Glomerular visceral epithelial cell (primary cell): ENCODE measurements around the gene DHDDS.
A peak's percentile ranks its signal among the peaks of the same experiment; 100 is the strongest.
"Not testable (repeated sequence)": the region's sequence is repeated elsewhere in the genome, so short reads cannot be mapped to it uniquely, and the experiment has no call there.

ENCODE experiments used
- DNase-seq: peaks from one replicate; pipeline ENCODE4 v3.0.0-alpha.2; 2016; ENCODE audit errors: extremely low spot score

Gene DHDDS, protein sequence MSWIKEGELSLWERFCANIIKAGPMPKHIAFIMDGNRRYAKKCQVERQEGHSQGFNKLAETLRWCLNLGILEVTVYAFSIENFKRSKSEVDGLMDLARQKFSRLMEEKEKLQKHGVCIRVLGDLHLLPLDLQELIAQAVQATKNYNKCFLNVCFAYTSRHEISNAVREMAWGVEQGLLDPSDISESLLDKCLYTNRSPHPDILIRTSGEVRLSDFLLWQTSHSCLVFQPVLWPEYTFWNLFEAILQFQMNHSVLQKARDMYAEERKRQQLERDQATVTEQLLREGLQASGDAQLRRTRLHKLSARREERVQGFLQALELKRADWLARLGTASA

DNA sequence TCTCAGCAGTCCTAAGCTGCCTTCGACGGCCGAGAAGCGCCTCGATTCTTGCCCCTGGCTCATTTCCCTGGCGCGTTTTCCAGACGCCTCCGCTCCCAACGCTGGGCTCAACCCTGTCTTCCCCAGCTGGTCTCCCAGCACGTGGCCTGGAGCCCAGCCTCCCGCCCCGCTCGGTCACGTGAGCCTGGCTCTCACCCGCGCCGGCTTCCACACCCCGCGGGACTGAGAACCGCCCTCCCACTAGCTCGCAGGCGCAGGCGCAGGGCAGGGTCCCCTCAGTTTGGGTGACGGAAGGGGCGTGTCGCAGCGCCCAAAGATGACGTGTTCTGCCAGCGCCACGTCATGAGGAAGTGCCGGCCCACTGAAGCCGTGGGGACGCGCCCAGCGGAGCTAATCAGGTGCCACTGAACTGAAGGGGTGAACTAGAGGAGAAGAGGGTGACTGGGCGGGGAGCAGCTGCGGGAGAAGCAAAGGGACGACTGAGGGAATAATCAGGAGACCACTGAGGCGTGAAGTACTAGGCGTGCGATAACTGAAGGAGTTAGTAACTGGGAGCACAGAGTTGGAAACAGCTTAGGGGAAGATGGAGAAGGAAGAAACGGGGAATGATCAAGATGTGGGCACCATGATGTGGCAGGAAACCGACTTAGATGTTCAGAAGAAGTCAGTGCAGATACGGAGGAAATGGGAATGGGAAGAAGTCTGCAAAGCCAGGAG lies at the start of gene DHDDS:
TSS of gene DHDDS (plus strand) at position 343 of the 717 bp plus-strand sequence. CDS start 625 bp downstream, outside the sequence.
- DNase-seq = peak; percentile 98

DNA sequence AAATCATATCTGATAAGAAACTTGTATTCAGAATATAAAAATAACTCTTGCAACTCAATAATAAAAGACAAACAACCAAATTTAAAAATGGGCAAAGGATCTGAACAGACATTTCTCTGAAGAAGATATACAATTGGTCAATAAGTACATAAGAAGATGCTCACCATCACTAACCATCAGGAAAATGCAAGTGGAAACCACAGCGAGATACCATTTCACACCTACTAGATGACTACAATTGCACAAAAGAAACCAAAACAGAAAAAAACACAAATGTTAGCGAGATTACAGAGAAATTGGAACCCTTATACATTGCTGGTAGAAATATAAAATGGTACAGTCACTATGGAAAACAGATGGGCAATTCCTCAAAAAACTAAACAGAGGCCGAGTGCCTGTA lies 48.0 kb upstream of the DHDDS start:
- no peak for DNase-seq

DNA sequence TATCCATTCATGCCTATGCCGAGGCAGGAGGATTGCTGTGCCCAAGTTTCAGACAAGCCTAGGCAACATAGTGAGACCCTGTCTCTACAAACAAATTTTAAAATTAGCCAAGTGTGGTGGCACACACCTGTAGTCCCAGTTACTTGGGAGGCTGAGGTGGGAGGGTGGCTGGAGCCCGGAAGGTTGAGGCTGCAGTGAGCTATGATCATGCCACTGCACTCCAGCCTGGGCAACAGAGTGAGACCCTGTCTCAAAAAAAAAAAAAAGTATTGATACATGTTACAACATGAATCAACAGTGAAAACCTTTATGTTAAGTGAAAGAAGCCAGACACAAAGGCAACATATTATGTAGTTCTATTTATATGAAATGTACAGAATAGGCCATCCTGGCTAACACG lies 47.1 kb upstream of the DHDDS start:
- DNase-seq = not testable (repeated sequence)

DNA sequence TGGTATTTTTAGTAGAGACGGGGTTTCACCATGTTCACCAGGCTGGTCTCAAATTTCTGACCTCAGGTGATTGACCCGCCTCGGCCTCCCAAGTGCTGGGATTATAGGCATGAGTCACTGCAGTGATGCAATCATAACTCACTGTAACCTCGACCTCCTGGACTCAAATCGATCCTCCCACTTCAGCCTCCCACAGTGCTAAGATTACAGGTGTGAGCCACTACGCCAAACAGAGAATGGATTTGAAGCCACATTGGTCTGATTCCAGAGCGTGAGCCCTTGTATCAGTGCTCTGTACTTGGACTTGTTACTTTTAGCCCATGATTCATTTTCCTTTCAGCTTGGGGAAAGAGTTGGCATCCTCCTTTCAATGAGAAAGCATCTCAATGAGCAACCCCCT lies 44.7 kb upstream of the DHDDS start:
- peak; percentile 58 for DNase-seq

DNA sequence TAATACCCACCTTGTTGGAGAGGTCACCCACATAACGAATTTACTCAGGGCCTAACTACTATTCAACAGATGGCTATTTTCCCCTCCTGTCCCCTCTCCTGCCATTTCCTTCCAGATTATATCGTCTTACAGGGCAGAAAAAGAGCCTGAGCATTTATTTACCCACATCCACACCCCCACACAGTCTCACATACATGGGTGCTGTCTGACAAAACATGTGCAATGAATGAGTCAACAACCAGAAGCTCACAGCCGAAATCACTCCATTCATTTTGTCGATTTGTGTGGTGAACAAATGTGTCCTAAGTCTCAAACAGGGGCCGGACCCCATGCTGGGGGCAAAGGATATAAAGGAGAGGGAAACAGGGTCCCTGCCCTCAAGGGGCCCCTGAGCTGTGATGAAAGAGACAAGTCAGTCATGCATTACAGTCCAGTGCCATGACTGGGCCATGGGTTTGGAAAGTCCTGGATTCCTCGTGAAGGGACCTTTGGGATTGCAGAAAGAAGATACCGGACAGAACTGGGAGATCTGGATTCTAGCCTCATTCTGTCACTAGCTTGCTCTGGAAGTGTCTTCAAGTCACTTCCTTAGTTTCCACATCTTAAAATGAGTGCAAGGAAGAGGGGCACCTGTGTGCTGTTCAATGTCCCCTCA lies 43.2 kb upstream of the DHDDS start:
- DNase-seq = no peak

DNA sequence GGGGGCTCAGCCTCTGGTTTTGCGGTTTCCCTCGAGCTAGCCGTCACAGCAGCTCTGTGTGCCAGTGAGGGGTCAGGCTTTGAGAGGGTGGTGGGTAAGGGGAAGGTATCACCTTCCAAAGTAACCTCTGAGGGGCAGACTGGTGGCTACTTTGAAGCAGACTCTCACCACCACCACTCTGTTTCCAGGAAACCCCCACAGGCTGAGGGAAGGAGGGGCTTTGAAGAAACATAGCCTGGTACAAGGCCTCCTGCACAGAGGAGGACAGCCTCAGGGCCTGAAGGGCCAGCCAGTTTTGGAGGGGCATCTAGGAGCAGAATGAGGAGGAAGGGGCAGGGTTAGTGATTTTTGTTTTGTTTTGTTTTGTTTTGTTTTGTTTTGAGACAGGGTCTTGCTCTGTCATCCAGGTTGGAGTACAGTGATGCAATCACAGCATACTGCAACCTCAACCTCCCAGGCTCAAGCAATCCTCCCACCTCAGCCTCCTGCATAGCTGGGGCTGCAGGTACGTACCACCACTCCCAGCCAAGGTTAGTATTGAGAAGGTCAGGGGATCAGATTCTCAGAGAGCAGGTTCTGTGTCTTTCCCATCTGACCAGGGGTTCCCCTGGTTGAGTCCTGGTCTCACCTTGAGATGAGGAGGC lies 42.4 kb upstream of the DHDDS start:
- DNase-seq = no peak

DNA sequence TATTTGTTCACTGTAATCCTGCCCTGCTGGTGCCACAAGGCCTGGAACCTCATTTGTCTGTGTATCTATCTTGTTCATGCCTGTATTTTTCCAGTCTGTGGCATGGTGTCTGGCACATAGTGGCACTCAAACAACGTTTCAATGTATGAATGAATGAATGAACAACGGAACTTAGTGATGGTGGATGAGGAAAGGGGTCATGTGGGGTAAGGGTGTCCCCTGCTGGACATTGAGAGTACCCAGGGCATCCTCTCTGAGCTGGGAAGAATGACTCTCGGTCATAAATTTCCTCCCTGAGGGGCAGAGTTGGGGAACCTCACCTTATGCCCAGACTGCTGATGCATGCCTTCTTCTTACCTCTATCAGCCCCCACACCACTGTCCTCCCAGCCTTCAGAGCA lies 40.7 kb upstream of the DHDDS start:
- DNase-seq = peak; percentile 50

DNA sequence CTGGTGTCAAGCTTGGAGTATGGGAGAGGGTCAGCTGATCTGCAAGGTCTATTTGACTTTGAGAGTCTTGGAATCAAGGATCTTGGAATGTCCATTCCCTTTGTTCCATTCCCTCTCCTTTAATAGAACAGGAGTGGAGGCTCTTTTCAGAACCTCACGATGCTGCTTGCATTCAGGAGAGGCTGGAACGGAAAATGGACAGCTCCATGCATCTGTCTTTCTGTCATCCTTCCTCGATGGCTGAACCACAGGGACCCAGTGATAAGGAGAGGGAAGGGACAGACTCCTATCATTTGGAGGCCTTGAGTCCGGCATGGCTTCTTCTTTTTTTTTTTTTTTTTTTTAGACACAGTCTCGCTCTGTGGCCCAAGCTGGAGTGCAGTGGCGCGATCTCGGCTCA lies 36.4 kb upstream of the DHDDS start:
- DNase-seq = no peak

DNA sequence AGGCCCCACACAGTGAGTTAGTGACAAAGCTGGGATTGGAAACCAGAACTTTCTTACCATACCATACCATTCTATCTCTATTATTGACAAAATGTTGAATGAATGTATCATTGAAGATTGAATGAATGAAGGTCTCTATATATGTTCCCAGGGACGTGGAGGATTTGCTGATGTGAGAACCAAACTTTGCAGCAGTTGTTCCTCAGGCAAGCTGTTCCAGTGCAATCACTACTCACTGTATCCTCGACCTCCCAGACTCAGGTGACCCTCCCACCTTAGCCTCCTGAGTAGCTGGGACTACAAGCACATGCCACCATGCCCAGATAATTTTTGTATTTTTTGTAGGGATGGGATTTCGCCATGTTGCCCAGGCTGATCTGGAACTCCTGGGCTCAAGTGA lies 33.1 kb upstream of the DHDDS start:
- no peak for DNase-seq

DNA sequence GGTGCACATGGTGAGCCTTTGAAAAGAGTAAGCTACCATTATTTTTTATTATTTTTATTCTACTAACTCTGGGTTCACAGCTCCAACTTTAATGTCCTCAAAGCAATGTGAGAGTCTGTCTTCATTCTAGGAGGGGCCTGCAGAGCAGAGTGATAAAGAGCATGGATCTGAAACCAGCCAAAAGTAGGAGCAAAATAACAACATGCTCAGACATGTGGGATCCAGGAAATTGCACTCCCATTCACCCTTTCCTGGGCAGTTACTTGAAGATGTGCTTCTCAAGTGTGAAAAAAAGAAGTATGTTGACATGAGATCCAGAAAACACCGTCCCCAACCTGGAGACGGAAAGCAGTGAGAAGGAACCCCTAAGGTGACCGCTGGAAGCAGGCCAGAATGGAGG lies 30.2 kb upstream of the DHDDS start:
- DNase-seq = no peak

DNA sequence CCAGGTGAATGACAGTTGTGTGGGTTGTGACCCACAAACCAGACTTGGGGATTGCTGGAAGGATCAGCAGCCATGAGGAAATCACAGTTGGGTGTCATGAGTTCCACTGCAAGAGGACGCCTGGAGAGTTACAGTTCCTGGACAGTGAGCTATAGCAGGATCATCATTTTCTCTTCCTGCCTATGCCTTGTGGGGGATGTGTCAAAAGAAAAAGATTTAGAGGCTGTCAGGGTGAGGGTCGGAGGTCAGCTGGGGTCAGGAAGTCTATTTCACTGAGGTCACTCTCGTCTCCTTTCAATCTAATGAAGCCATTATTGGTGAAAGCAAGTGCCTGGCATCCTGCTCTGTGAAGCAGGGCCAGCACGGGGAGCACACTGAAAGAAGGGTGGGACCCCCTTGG lies 28.5 kb upstream of the DHDDS start:
- no peak for DNase-seq

DNA sequence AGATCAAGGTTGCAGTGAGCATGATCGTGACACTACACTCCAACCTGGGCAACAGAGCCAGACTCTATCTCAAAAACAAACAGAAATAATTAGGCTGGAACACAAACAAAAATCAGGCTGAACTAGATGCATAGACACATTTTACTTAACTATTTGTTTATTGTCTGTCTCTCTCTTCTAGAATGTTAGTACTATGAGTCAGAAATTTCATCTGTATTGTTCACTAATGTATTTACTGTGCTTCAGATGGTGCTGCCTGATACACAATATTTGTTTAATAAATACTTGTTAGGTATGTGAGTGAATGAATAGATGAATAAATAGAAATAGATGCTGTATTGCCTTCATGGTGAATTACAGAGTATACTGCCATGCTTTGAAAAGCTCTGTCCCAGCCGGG lies 27.5 kb upstream of the DHDDS start:
- DNase-seq = no peak

DNA sequence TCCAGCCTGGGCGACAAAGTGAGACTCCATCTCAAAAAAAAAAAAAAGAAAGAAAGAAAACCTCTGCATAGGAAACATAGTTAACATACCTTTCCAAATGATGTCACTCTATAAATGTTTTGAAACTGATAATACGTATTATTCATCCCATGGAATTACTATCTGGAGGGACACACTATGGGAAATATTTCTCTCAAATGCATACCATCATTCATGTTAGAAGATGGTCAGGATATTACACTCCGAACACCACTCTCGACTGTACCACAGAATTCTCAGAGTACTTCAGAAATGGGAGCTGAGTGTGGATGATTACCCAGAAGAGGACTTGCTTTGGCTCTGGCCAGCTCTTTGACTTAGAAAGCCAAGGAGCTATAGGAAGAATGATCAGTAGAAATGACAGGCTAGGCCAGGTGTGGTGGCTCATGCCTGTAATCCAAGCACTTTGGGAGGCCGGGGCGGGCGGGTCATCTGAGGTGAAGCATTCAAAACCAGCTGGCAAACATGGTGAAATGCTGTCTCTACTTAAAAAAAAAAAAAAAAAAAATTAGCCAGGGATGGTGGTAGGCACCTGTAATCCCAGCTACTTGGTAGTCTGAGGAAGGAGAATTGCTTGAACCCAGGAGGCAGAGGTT lies 26.7 kb upstream of the DHDDS start:
- no peak for DNase-seq

DNA sequence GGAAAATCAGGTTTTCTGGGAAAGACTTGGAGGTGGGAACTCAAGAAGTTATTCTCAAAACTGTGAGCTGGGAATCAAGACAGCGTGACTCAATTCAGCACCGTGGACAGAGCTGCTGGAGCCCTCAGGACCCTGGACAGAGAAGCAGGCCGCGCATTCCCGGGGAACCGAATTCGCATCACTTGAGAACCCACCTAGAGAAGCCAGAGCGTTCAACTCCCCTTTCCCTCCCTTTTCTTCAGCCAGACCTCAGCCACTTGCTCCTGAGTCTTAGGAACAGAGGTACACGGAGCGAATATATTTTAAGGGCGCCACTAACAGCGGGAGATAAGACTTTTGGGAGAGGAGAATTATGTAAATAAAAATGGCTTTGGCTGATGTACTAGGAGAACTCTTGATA lies 23.5 kb upstream of the DHDDS start:
- DNase-seq = peak; percentile 71

DNA sequence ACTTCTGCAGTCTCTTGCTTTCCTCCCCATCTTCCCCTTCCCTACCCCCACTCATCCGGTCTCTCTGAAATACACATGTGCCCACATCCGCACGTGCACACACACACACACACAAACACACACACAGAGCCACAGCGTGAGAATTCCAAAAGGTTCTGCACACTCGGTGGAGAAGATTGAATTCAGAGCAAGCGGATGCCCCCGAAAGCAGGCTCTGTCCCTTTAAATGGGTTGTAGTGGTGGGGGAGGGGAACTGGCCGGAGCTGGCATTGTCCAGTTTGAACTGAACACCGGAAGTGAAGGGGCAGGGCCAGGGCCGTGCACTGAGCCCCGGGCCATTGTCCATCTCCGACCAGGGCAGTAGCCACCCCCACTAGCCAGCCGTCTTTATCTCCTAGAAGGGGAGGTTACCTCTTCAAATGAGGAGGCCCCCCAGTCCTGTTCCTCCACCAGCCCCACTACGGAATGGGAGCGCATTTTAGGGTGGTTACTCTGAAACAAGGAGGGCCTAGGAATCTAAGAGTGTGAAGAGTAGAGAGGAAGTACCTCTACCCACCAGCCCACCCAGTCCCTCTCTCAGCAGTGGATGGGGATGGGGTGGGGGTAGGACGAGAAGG lies 22.8 kb upstream of the DHDDS start:
- no peak for DNase-seq

DNA sequence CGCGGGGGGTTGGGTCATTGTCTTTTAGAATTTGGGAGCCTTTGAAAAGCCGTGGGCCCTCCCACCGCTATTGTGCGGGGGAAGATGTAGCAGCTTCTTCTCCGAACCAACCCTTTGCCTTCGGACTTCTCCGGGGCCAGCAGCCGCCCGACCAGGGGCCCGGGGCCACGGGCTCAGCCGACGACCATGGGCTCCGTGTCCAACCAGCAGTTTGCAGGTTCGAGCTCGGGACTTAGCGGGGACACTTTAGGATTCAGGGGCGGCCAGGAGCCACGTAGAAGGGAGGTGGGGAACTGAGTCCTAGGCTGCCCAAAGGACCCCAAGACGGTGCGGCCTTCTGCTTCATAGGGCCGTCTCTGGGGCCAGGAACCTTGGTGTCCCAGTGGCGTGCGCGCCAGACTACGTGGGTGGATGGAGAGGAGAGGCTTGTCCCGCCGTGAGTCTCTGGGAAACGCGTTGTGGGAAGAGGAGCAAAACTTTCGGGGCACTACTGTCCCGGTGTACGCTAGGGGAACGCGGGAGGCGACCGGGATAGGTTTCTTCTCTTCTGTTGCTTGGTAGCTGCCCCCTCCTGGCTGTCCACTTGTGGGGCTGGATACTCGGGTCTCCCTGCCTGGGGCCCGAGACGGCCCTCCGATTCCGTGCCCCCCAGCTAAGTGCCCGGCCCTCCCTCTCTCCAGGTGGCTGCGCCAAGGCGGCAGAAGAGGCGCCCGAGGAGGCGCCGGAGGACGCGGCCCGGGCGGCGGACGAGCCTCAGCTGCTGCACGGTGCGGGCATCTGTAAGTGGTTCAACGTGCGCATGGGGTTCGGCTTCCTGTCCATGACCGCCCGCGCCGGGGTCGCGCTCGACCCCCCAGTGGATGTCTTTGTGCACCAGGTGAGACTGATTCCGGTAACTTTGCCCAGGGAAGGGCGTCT lies 21.2 kb upstream of the DHDDS start, which contains the start of gene LIN28A:
TSS of gene LIN28A (plus strand) at position 112 of the 918 bp plus-strand sequence. CDS start at position 187, 75 bp downstream.
- DNase-seq = no peak

DNA sequence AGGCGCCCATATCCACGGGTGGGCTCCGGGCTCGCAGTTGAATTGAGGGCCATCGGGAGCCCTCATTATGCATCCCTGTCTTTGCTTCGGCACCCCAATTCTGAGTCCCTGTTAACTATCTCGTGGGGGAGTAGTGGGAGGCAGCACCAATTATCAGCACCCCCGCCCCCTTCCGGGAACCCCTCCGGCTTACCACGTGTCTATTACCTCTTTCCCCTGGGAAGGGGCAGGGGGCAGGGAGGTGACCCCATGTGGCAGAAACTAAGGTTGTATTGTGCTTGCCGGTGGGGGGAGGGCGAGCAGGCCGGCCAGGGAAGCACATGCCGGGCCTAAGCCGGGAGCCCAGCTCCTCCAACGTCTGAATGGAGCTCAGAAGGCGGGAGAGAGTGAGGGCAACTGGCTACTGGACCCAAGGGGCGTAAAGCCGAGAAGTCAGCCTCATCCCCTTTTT lies 20.5 kb upstream of the DHDDS start:
- DNase-seq = no peak

DNA sequence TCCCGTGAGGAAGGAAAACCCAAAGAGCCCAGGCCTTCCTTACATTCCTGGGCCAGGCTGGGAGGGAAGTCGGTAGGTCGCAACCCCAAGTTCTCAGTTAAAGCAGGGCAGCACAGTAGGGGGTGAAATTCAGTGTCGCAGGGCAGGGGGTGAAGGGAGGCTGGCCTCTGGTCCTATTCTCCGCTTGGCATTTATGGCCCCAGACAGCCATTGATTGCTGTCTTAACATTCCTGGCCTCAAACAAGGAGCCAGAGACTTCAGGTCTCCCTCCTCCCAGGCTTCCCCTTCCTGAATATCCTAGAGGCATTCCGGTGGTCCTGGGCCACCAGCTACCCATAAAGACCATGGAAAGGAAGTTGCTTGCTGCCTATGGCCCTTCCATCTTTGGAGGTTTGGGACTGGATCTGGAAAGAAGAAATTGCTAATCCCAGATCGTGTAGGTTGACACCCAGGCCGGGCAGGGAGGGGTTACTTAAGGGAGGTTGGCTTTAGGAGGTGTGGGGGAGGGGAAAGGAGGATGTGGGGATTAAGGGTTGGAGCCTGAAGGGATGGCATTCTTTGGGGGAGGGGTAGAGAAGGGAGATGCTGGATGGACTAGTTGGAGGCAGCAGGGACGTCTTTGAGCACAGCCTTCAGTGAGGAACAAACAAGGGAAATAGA lies 19.8 kb upstream of the DHDDS start:
- DNase-seq = no peak

DNA sequence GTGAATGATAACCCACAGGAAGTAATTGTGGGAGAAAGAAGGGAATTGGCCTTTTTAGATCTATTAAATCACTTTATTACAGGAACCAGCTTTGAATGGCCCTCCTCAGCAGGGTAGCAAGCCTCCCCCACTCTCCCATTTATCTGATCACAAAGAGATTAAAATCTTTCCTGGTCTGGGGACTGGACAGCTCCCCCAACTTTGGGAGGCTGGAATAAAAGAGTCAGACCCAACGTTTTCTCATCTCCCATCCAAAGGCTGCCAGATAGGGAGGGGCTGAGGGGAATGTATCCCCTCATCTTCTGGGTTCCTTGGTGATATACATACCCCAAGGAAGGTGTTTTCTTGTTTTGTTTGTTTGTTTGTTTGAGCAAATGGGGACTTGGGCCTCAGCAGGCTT lies 19.1 kb upstream of the DHDDS start:
- DNase-seq = no peak
